Measurements from ENCODE around the gene RFX8. TPM values are rescaled to one million over a fixed set of nuclear protein-coding genes. Genes with fewer than 3 reads are reported as not detected.

Gene RFX8
- total RNA-seq, 2 donors from 2014 or later = 1.4 to 2.3 TPM

DNA sequence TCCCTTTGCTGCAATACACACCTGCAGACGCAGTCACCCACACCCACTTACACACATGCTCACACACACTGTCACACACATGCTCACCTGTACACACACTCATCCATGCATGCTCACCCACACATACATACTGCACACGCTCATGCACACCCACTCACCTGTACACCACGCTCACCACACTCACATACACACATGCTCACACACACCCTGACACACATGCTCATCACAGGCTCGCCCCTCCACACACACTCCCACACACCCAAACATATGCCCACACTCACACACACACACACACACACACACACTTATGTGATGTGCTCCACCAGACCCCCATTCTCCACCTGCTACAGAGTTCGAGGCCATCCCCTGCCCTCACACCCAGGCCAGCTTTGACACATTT lies 64.8 kb downstream of the RFX8 start:
- DNase-seq (no peak), ATAC-seq (replicated peaks in 1 of 2) (no peak)
- no peak overlapping the region for H3K27ac Mint-ChIP-seq
- no peaks in the 10 kb centered on the region for H3K4me1 Mint-ChIP-seq (ENCODE audit: low read depth)
- H3K9me3 Mint-ChIP-seq = no peaks in the 10 kb centered on the region
- no peaks in the 10 kb centered on the region for H3K36me3 Mint-ChIP-seq (ENCODE audit: insufficient read depth in 2 of 2)
- H3K27me3 Mint-ChIP-seq (ENCODE audit: low read depth) = peaks cover 7% of the 10 kb centered on the region
- no peak overlapping the region for H3K4me3 Mint-ChIP-seq

DNA sequence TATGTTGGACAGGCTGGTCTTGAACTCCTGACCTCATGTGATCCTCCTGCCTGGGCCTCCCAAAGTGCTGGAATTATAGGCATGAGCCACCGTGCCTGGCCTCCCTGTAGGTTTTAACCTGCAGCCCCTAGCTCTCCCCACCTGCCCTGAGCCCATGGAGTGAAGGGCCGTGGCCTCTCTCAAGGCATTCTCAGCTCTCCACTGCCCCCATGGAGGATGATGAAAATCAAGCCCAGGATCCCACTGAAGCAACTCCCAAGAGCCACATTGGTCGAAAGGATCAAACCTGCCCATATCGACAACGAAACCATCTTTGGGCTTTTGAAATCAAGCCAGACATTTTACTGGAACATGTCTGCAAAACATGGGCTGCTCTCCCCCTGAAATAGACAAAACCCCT lies 65.2 kb downstream of the RFX8 start:
- Mint-ChIP-seq H3K4me3 (no peak overlapping the region), H3K9me3 (no peaks in the 10 kb centered on the region), H3K36me3 (ENCODE audit: insufficient read depth in 2 of 2) (no peaks in the 10 kb centered on the region), H3K4me1 (ENCODE audit: low read depth) (no peaks in the 10 kb centered on the region), H3K27me3 (ENCODE audit: low read depth) (peaks cover 7% of the 10 kb centered on the region), H3K27ac (no peak overlapping the region)
- DNase-seq (no peak), ATAC-seq (replicated peaks in 1 of 2) (no peak)

- Mint-ChIP-seq H3K27me3 (ENCODE audit: low read depth) (peaks cover 7% of the 10 kb centered on the region), H3K4me1 (ENCODE audit: low read depth) (no peaks in the 10 kb centered on the region), H3K36me3 (ENCODE audit: insufficient read depth in 2 of 2) (no peaks in the 10 kb centered on the region), H3K9me3 (no peaks in the 10 kb centered on the region), H3K27ac (no peak overlapping the region), H3K4me3 (no peak overlapping the region)
- no peak for ATAC-seq (replicated peaks in 1 of 2)
- no peak for DNase-seq
Observed at GRCh38 chr2:101408925-101409324, 66.0 kb downstream of the RFX8 start.

DNA sequence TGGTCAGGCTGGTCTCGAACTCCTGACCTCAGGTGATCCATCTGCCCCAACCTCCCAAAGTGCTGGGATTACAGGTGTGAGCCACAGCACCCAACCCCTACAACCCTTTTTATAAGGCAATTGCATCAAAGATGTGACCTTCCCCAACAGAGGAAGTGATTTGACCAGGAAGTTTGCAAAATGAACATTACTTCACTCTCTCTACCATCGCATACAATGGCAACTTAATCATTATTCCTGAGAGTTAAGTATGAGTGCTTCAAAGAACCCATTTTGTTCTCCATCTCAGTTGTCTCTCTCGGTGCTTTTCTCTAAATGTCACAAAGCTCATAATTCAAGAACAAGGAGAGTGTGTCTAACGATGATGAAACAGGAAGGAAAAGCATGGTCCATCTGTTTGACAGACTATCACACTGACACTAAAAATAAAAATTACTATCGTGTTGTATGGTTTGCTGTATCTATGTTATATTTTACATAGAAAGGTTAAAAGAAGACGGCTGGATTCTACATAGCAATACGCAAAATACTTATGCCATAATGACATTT lies 69.5 kb downstream of the RFX8 start:
- no peak for ATAC-seq (replicated peaks in 1 of 2)

DNA sequence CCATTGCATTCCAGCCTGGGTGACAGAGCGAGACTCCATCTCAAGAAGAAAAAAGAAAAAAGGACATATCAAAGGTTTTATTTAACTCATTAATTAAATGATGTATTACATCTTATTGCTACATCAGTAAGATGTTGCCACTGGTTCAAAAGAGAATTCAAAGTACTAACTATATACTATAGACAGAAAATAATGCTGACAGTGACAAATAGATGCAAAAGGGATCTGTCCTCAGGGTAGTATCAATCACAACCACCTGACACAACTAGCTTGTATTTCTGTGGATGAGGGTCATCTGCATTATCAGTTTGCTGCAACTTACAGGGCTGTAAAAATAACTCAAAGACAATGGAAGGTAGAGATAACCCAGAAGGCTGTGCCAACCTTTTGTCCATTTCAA lies 71.2 kb downstream of the RFX8 start:
- no peak overlapping the region for H3K27ac Mint-ChIP-seq
- peaks cover 14% of the 10 kb centered on the region for H3K4me1 Mint-ChIP-seq (ENCODE audit: low read depth)
- no peak overlapping the region for H3K4me3 Mint-ChIP-seq
- no peak for ATAC-seq (replicated peaks in 1 of 2)
- no peaks in the 10 kb centered on the region for H3K9me3 Mint-ChIP-seq
- H3K27me3 Mint-ChIP-seq (ENCODE audit: low read depth) = peaks cover 17% of the 10 kb centered on the region
- no peaks in the 10 kb centered on the region for H3K36me3 Mint-ChIP-seq (ENCODE audit: insufficient read depth in 2 of 2)
- DNase-seq = no peak

More for the DNA sequence above, 69.5 kb downstream of the RFX8 start:
- Mint-ChIP-seq H3K27me3 (ENCODE audit: low read depth) (peaks cover 12% of the 10 kb centered on the region), H3K36me3 (ENCODE audit: insufficient read depth in 2 of 2) (no peaks in the 10 kb centered on the region), H3K9me3 (no peaks in the 10 kb centered on the region), H3K4me1 (ENCODE audit: low read depth) (peaks cover 10% of the 10 kb centered on the region), H3K4me3 (no peak overlapping the region), H3K27ac (no peak overlapping the region)
- DNase-seq = no peak

DNA sequence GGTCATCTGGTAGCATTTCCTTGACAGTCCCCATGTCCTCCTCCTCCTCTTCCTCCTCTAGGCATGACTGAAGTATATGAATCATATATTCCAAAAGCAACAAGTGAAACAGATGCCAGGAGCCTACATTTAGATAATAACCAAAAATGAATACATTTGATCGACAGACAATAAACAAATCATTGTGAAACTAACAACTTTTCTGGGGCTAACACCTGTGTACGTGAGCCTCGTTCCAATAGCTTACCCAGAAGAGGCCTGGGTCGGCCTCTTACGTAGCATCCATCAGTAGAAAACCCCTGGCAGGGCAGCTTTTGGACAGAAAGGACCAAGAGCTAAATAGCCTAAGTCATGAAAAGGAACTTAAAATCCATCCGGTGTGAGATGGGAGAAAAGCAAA lies 72.3 kb downstream of the RFX8 start:
- Mint-ChIP-seq H3K4me3 (no peak overlapping the region), H3K36me3 (ENCODE audit: insufficient read depth in 2 of 2) (no peaks in the 10 kb centered on the region), H3K4me1 (ENCODE audit: low read depth) (peaks cover 23% of the 10 kb centered on the region), H3K27ac (no peak overlapping the region), H3K27me3 (ENCODE audit: low read depth) (peaks cover 24% of the 10 kb centered on the region), H3K9me3 (no peaks in the 10 kb centered on the region)
- DNase-seq (no peak), ATAC-seq (replicated peaks in 1 of 2) (no peak)

- no peak overlapping the region for H3K27ac Mint-ChIP-seq
- peaks cover 31% of the 10 kb centered on the region for H3K27me3 Mint-ChIP-seq (ENCODE audit: low read depth)
Observed at GRCh38 chr2:101401906-101402305, 73.0 kb downstream of the RFX8 start.

GRCh38 chr2:101401326-101401665 lies 73.6 kb downstream of the RFX8 start:
- ATAC-seq (replicated peaks in 1 of 2) = no peak
- Mint-ChIP-seq H3K4me3 (no peak overlapping the region), H3K36me3 (ENCODE audit: insufficient read depth in 2 of 2) (no peaks in the 10 kb centered on the region), H3K27me3 (ENCODE audit: low read depth) (peaks cover 34% of the 10 kb centered on the region), H3K9me3 (no peaks in the 10 kb centered on the region), H3K4me1 (ENCODE audit: low read depth) (peaks cover 24% of the 10 kb centered on the region), H3K27ac (no peak overlapping the region)
- DNase-seq = no peak

More at GRCh38 chr2:101401906-101402305, 73.0 kb downstream of the RFX8 start:
- ATAC-seq (replicated peaks in 1 of 2) (no peak), DNase-seq (no peak)
- H3K36me3 Mint-ChIP-seq (ENCODE audit: insufficient read depth in 2 of 2) = no peaks in the 10 kb centered on the region
- H3K4me3 Mint-ChIP-seq = no peak overlapping the region
- H3K4me1 Mint-ChIP-seq (ENCODE audit: low read depth) = peaks cover 23% of the 10 kb centered on the region
- H3K9me3 Mint-ChIP-seq = no peaks in the 10 kb centered on the region

- peaks cover 30% of the 10 kb centered on the region for H3K4me1 Mint-ChIP-seq (ENCODE audit: low read depth)
- no peaks in the 10 kb centered on the region for H3K9me3 Mint-ChIP-seq
- DNase-seq = no peak
- H3K27me3 Mint-ChIP-seq (ENCODE audit: low read depth) = peaks cover 39% of the 10 kb centered on the region
- peaks cover 0 to 2% of the 10 kb centered on the region in 2 donors for H3K36me3 Mint-ChIP-seq (ENCODE audit: insufficient read depth in 2 of 2)
- no peak overlapping the region for H3K4me3 Mint-ChIP-seq
- no peak overlapping the region for H3K27ac Mint-ChIP-seq
- no peak for ATAC-seq (replicated peaks in 1 of 2)
Observed at GRCh38 chr2:101400506-101401325, 74.2 kb downstream of the RFX8 start.

DNA sequence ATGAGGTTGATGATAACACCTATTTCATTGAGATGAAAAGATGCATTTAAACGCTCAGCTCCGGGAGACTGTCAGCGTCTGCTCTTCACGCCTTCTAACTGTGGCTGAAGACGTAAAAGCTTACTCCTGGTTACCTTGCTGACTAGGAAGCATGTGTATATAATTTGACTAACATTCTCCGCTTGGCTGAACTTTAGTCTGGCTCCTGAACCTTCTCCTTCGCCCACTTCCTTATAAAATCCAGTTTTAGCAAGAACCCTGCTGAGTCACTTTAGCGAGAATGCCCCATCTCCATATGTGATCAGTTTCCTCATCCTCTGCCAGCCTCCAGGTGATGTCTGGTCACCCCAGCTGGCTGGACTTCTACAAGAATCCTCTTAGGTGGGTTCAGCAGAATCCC lies 74.9 kb downstream of the RFX8 start:
- Mint-ChIP-seq H3K27me3 (ENCODE audit: low read depth) (peaks cover 46% of the 10 kb centered on the region), H3K4me1 (ENCODE audit: low read depth) (peaks cover 31% of the 10 kb centered on the region), H3K27ac (no peak overlapping the region), H3K4me3 (no peak overlapping the region), H3K9me3 (no peaks in the 10 kb centered on the region), H3K36me3 (ENCODE audit: insufficient read depth in 2 of 2) (peaks cover 0 to 2% of the 10 kb centered on the region in 2 donors)
- ATAC-seq (replicated peaks in 1 of 2) = no peak
- no peak for DNase-seq

DNA sequence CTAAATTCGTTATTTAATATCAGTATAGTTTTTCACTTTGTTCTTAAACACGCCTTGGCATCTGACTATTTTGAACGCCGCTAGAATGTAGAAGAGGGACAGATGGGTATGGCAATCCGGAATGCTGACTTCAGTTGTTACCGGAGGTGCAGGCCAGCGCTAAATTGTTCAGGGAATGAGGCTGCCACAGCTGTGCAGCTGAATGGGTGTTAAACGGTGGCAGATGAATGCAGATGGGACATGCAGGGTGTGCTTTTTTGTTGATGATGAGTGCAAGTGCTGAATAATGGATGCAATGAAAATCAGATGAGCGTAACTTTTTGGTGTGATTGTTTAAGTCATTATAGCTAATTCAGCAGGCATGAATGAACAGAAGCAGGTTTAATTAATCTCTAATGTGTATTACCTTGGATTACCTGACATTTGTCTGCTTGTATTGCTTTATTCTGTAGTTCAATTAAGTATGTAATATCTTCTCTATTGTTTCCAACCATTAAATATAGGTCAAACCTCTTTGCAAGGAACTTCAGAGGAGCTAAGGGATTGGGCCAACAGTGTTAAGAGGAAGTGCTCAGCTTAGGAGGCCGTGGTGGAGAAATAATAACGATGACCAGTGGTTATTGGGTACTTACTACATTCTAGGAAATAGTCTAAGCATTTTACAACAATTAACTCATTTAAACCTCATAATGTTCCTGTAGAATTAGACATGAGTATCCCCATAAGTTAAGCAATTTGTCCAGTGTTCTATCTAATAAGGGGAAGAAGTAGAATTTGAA lies 75.7 kb downstream of the RFX8 start:
- DNase-seq (no peak), ATAC-seq (replicated peaks in 1 of 2) (no peak)
- H3K27me3 Mint-ChIP-seq (ENCODE audit: low read depth) = peaks cover 46% of the 10 kb centered on the region
- no peak overlapping the region for H3K27ac Mint-ChIP-seq
- no peaks in the 10 kb centered on the region for H3K9me3 Mint-ChIP-seq
- no peak overlapping the region for H3K4me3 Mint-ChIP-seq
- peaks cover 31% of the 10 kb centered on the region for H3K4me1 Mint-ChIP-seq (ENCODE audit: low read depth)
- H3K36me3 Mint-ChIP-seq (ENCODE audit: insufficient read depth in 2 of 2) = peaks cover 0 to 2% of the 10 kb centered on the region in 2 donors

DNA sequence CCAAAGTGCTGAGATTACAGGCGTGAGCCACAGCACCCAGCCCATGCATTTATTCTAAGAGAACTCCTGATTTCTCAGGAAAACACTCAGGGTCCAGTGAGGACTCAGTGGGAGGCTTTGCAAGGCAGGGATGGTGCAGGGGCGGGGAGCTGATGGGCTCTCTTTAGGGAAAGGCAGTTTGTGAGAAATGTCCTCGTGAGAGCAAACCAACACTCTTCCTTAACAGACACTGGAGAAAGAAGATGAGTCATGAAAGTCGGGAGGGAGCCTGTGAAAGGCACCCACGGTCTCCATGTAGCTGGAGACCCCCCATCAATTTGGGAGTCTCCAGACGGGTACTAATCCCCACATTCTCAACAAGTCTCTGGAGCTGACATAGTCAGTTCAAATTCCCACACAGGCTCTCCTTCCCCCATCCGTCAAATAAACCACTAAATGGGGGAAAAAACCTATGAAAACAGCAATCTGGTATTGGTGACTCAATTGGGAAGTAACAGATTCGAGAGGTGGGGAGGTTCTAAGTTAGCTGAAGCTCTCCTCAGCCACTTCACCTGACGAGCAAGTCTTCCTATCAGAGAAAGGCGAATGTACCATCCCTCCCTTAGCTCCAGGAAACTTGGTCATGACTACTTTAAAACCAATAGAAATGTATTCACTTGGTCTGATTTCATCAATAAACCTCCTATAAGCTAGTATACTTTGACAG lies 76.6 kb downstream of the RFX8 start:
- peaks cover 0 to 2% of the 10 kb centered on the region in 2 donors for H3K36me3 Mint-ChIP-seq (ENCODE audit: insufficient read depth in 2 of 2)
- H3K27me3 Mint-ChIP-seq (ENCODE audit: low read depth) = peaks cover 46% of the 10 kb centered on the region
- H3K27ac Mint-ChIP-seq = no peak overlapping the region
- DNase-seq (no peak), ATAC-seq (replicated peaks in 1 of 2) (peak in 1 of 2 donors; percentile 51)
- H3K4me3 Mint-ChIP-seq = no peak overlapping the region
- peaks cover 31% of the 10 kb centered on the region for H3K4me1 Mint-ChIP-seq (ENCODE audit: low read depth)
- no peaks in the 10 kb centered on the region for H3K9me3 Mint-ChIP-seq

DNA sequence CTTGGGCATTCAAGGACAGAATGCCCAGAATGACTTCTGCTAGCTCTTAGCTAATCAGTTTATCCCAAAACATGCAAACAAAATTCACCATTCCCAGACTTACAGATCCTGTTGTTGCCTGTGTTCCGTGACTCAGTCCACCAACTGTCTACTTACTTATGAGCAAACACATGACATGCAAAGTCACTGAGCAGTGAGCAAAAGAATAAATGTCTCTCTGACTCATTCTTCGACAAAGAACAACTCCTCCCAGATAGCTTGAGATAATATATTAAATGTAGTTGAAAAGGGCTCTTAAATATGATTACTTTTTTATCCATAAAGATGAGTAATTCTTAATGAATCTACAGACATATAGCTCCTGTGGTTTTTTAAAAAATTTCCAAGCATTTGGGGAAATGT lies 78.6 kb downstream of the RFX8 start:
- peaks cover 46% of the 10 kb centered on the region for H3K27me3 Mint-ChIP-seq (ENCODE audit: low read depth)
- DNase-seq = no peak
- peaks cover 30% of the 10 kb centered on the region for H3K4me1 Mint-ChIP-seq (ENCODE audit: low read depth)
- H3K27ac Mint-ChIP-seq = no peak overlapping the region
- H3K36me3 Mint-ChIP-seq (ENCODE audit: insufficient read depth in 2 of 2) = peaks cover 0 to 2% of the 10 kb centered on the region in 2 donors
- H3K9me3 Mint-ChIP-seq = no peaks in the 10 kb centered on the region
- ATAC-seq (replicated peaks in 1 of 2) = peak in 1 of 2 donors; percentile 32
- peak overlapping the region in 1 of 2 donors; percentile 44 for H3K4me3 Mint-ChIP-seq

All from activated T-cell treated with anti-CD3 and anti-CD28 coated beads, Interleukin-2, amount 50 U/mL, for 72 hours (primary cell).